GM12874 (cell line): Measurements from ENCODE around the gene NCKAP5L.

Source experiments
- TF ChIP-seq, protein P1 (sequence below): IDR thresholded peaks from 2 replicates; pipeline ENCODE4 v1.5.1; 2011; ENCODE audit warnings: low read depth, mild to moderate bottlenecking, control low read depth, low read length, moderate library complexity; ENCODE audit not compliant: insufficient read depth

The NCKAP5L gene

GRCh38 chr12:49824895-49825294 is 3.3 kb downstream of the NCKAP5L start:
- TF ChIP-seq, protein P1, sequence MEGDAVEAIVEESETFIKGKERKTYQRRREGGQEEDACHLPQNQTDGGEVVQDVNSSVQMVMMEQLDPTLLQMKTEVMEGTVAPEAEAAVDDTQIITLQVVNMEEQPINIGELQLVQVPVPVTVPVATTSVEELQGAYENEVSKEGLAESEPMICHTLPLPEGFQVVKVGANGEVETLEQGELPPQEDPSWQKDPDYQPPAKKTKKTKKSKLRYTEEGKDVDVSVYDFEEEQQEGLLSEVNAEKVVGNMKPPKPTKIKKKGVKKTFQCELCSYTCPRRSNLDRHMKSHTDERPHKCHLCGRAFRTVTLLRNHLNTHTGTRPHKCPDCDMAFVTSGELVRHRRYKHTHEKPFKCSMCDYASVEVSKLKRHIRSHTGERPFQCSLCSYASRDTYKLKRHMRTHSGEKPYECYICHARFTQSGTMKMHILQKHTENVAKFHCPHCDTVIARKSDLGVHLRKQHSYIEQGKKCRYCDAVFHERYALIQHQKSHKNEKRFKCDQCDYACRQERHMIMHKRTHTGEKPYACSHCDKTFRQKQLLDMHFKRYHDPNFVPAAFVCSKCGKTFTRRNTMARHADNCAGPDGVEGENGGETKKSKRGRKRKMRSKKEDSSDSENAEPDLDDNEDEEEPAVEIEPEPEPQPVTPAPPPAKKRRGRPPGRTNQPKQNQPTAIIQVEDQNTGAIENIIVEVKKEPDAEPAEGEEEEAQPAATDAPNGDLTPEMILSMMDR = no peak

DNA sequence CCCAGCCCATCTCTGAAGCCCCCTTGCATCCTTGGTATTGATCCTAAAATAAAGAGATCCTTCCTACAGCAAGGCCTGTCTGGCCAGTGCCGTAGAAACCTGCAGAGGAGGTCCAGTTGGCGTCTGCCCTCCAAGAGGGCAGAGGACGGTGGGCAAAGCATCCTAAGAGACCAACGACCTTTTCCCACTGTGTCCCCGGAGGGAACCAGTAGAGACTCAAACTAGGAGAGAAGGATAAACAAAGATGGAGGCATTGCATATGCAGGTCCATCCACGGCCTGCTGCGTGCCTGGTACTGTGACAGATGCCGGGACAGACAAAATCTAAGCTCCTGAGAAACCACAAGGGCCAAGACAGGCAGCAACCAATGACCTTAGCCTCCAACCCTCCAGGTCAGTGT is 3.8 kb downstream of the NCKAP5L start:
- TF ChIP-seq, protein P1 = no peak

DNA sequence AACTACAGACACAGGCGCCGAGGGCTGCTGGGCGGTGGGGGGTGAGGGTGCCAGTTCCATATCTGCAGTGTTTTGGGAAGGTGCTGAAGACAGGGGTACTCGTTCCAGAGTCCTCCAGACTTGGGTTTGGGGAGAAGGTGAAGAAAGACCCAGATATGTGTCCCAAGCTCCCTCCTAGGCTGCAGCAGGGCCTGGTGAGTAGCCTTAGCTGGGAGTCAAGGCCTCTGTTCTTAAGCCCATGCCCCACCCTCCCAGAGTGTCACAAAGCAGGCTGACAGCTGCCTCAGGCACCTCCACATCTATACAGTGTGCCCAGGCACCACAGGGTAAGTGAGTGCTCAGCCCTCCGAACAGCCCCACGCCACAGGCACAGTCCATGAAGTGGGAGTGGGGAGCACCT is 4.3 kb downstream of the NCKAP5L start:
- TF ChIP-seq, protein P1 = no peak

DNA sequence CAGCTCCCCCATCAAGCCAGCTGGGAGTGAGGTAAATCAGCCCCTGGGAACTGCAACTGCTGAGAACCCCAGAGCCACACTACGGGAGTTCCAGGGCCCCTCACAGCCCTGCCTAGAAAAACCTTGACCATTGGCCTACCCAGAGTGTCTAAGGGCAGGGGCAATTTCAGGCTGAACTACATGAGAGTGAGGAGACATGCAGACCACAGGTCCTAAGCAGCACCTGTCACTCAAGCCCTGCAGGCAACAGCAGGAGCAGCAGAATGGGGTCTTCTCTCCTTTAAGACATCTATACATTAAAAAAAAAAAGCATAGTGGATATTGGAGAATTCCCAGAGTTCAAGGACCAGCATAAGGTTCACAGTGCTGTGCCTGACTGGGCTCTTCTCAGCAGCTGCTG is 4.9 kb downstream of the NCKAP5L start:
- TF ChIP-seq, protein P1 = no peak

DNA sequence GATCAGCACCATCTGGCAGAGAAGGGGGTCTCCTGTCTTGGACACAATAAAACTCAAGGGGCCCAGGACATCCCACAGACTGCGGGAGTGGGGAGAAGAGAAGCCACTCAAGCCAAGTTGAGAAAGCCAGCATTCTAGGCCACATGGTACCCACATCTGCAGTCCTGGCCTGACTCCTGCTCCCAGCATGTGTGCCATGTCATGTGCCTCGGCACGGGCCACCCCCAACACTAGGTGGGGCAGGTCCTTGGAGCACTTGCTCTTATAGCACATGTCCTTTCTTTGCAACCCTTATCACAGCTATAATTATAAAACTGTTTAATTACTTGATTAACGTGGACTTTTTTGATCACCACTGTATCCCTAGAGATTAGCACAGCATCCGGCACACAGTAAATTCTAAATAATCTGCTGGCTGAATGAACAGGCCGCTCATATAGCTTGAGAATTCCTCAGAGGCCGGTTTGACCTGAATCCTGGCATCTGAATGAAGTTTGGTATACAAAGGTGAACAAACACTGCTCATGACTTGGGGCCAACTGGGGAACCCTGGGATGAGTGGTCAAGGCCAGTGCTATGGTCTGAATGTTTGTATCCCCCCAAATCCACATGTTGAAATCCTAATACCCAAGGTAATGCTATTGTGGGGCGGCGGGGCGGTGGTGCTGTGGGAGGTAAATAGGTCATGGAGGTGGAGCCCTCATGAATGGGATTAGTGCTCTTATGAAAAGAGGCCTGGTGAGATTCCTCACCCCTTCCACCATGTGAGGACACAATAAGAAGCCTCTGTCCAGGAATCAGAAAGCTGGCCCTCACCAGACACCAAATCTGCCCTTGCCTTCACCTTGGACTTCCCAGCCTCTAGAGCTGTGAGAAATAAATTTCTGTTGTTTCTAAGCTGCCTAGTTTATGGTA is 6.6 kb downstream of the NCKAP5L start:
- TF ChIP-seq, protein P1 = no peak

DNA sequence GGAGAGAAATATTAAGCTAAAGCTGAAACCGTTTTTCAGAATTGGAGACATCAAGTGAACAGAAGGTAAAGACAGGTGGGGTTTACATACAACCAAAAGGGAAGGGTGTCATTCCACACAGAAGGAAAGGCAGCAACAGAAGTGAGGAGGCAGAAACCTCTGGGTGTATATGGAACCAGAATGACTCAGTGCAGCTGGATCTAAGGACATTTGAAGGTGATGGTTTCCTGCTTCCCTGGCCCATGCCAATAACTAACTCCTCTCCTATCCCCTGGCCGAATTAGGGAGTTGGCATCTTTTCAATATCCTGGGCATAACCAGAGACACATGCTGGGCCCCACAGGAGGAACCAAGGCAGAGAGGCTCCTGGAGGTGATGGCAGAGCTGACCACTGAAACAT is 8.4 kb downstream of the NCKAP5L start:
- TF ChIP-seq, protein P1 = no peak

DNA sequence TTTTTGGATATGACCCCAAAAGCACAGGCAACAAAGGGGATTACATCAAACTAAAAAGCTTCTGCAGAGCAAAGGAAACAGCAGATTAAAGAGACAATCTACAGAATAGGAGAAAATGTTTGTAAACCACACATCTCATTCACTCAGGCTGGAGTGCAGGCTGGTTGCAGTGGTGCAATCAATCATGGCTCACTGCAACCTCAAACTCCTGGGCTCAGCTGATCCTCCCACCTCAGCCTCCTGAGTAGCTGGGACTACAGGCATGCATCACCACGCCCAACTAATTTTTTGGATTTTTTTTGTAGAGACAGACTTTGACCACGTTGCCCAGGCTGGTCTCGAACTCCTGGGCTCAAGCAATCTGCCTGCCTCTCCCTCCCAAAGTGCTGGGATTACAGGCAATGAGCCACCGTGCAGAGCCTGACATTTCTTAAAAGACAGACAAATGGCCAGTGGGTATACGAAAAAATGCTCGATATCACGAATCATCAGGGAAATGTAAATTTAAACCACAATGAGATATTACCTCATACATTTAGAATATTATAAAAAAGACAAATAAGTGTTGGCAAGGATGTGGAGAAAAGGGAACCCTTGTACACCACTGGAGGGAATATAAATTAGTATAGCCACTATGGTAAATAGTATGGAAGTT is 9.8 kb downstream of the NCKAP5L start:
- TF ChIP-seq, protein P1 = no peak
